Measurements from ENCODE around the gene SF3B4.

The SF3B4 gene

DNA sequence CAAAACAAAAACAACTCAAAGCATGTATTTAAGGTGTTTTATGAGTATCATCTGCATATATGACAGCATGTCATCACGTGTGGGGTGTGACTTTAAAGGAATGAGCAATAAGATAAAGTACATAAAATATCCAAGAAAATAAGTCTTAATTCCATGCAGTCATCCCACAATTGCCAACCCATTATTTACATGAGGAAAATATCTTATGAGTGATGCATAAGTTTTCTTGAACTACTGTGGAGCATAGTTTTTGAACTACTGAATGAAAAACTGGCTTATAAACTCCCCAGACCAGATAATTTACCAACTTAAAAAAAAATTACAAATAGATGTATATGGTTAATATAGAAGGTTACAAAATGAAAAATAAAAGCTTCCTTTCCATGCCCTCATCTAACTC is 38.8 kb upstream of the SF3B4 start:
- ATAC-seq: no peak
- TF ChIP-seq PPARA (CRISPR knock-in tag; IDR thresholded peaks at IDR 0.05; ENCODE audit: borderline replicate concordance) (no peak), ISL1 (CRISPR knock-in tag; IDR thresholded peaks at IDR 0.05) (no peak), ZNF565 (CRISPR knock-in tag; conservative IDR thresholded peaks at IDR 0.05; ENCODE audit: low read depth) (no peak), BACH2 (CRISPR knock-in tag; IDR thresholded peaks at IDR 0.05; ENCODE audit: borderline replicate concordance) (no peak), ZFP30 (CRISPR knock-in tag; IDR thresholded peaks at IDR 0.05) (no peak), ZC3H10 (CRISPR knock-in tag; IDR thresholded peaks at IDR 0.05) (no peak), ESRRG (CRISPR knock-in tag; IDR thresholded peaks at IDR 0.05) (no peak)

DNA sequence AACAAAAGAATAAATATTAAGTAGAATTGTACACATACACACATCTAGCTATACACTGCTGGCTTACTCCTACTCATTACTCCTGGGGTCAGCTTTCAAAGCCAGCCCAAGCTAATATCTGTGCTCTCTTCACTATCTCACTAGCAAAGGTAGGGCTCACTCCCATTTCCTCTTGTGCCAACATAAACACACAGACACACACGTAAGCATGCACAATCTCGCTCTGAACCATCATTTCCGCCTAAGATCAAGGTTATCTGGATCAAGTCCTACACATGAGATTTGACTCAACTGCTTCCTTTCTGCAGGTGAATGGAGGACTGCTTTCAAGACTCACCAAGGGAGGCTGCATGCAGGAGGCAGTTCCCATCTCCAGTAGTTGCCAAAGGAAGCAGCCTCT is 37.8 kb upstream of the SF3B4 start:
- no peak for ATAC-seq
- TF ChIP-seq, protein P1, sequence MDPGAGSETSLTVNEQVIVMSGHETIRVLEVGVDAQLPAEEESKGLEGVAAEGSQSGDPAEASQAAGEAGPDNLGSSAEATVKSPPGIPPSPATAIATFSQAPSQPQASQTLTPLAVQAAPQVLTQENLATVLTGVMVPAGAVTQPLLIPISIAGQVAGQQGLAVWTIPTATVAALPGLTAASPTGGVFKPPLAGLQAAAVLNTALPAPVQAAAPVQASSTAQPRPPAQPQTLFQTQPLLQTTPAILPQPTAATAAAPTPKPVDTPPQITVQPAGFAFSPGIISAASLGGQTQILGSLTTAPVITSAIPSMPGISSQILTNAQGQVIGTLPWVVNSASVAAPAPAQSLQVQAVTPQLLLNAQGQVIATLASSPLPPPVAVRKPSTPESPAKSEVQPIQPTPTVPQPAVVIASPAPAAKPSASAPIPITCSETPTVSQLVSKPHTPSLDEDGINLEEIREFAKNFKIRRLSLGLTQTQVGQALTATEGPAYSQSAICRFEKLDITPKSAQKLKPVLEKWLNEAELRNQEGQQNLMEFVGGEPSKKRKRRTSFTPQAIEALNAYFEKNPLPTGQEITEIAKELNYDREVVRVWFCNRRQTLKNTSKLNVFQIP (CRISPR knock-in tag; IDR thresholded peaks at IDR 0.05; ENCODE audit: borderline replicate concordance, low read depth): no peak
- TF ChIP-seq ARNTL (CRISPR knock-in tag; IDR thresholded peaks at IDR 0.05; ENCODE audit: borderline replicate concordance, low read depth) (no peak), ZFP3 (CRISPR knock-in tag; IDR thresholded peaks at IDR 0.05) (no peak), ZNF70 (CRISPR knock-in tag; IDR thresholded peaks at IDR 0.05) (no peak), ESRRG (CRISPR knock-in tag; IDR thresholded peaks at IDR 0.05) (no peak), PPARA (CRISPR knock-in tag; IDR thresholded peaks at IDR 0.05; ENCODE audit: borderline replicate concordance) (no peak), ISL1 (CRISPR knock-in tag; IDR thresholded peaks at IDR 0.05) (no peak), ZNF565 (CRISPR knock-in tag; conservative IDR thresholded peaks at IDR 0.05; ENCODE audit: low read depth) (no peak), BACH2 (CRISPR knock-in tag; IDR thresholded peaks at IDR 0.05; ENCODE audit: borderline replicate concordance) (no peak), TCF4 (CRISPR knock-in tag; IDR thresholded peaks at IDR 0.05; ENCODE audit: borderline replicate concordance) (no peak), GLIS3 (CRISPR knock-in tag; IDR thresholded peaks at IDR 0.05) (no peak), ZNF8 (CRISPR knock-in tag; IDR thresholded peaks at IDR 0.05) (no peak), TOX (CRISPR knock-in tag; IDR thresholded peaks at IDR 0.05; ENCODE audit: borderline replicate concordance) (no peak), RARB (CRISPR knock-in tag; IDR thresholded peaks at IDR 0.05) (no peak)
- TF ChIP-seq, protein P2, sequence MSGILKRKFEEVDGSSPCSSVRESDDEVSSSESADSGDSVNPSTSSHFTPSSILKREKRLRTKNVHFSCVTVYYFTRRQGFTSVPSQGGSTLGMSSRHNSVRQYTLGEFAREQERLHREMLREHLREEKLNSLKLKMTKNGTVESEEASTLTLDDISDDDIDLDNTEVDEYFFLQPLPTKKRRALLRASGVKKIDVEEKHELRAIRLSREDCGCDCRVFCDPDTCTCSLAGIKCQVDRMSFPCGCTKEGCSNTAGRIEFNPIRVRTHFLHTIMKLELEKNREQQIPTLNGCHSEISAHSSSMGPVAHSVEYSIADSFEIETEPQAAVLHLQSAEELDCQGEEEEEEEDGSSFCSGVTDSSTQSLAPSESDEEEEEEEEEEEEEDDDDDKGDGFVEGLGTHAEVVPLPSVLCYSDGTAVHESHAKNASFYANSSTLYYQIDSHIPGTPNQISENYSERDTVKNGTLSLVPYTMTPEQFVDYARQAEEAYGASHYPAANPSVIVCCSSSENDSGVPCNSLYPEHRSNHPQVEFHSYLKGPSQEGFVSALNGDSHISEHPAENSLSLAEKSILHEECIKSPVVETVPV (CRISPR knock-in tag; IDR thresholded peaks at IDR 0.05): no peak
- TF ChIP-seq, protein P3, sequence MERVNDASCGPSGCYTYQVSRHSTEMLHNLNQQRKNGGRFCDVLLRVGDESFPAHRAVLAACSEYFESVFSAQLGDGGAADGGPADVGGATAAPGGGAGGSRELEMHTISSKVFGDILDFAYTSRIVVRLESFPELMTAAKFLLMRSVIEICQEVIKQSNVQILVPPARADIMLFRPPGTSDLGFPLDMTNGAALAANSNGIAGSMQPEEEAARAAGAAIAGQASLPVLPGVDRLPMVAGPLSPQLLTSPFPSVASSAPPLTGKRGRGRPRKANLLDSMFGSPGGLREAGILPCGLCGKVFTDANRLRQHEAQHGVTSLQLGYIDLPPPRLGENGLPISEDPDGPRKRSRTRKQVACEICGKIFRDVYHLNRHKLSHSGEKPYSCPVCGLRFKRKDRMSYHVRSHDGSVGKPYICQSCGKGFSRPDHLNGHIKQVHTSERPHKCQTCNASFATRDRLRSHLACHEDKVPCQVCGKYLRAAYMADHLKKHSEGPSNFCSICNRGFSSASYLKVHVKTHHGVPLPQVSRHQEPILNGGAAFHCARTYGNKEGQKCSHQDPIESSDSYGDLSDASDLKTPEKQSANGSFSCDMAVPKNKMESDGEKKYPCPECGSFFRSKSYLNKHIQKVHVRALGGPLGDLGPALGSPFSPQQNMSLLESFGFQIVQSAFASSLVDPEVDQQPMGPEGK (CRISPR knock-in tag; IDR thresholded peaks at IDR 0.05; ENCODE audit: borderline replicate concordance): no peak

DNA sequence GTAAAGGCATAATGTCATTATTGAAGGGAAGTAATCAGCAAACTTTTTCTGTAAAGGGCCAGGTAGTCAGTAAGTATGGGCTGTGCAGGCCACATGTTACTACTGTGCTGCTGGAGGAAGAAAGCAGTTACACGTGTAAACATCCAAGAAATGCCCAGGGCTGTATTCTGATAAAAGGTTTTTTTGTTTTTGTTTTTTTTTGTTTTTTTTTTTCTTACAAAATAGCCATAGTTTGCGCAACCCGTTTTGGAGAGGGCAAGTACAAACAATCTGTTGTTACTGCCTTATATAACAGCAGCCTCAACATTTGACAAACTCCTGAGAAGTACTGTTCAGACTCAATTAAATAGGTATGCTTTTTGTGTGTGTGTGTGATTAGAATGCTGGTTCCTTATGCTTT is 35.8 kb upstream of the SF3B4 start:
- TF ChIP-seq, protein P1 (CRISPR knock-in tag; IDR thresholded peaks at IDR 0.05; ENCODE audit: borderline replicate concordance, low read depth): no peak
- TF ChIP-seq, protein P4, sequence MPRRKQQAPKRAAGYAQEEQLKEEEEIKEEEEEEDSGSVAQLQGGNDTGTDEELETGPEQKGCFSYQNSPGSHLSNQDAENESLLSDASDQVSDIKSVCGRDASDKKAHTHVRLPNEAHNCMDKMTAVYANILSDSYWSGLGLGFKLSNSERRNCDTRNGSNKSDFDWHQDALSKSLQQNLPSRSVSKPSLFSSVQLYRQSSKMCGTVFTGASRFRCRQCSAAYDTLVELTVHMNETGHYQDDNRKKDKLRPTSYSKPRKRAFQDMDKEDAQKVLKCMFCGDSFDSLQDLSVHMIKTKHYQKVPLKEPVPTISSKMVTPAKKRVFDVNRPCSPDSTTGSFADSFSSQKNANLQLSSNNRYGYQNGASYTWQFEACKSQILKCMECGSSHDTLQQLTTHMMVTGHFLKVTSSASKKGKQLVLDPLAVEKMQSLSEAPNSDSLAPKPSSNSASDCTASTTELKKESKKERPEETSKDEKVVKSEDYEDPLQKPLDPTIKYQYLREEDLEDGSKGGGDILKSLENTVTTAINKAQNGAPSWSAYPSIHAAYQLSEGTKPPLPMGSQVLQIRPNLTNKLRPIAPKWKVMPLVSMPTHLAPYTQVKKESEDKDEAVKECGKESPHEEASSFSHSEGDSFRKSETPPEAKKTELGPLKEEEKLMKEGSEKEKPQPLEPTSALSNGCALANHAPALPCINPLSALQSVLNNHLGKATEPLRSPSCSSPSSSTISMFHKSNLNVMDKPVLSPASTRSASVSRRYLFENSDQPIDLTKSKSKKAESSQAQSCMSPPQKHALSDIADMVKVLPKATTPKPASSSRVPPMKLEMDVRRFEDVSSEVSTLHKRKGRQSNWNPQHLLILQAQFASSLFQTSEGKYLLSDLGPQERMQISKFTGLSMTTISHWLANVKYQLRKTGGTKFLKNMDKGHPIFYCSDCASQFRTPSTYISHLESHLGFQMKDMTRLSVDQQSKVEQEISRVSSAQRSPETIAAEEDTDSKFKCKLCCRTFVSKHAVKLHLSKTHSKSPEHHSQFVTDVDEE (CRISPR knock-in tag; IDR thresholded peaks at IDR 0.05): no peak
- TF ChIP-seq ARNTL (CRISPR knock-in tag; IDR thresholded peaks at IDR 0.05; ENCODE audit: borderline replicate concordance, low read depth): no peak
- TF ChIP-seq ESRRG (CRISPR knock-in tag; IDR thresholded peaks at IDR 0.05): no peak
- no peak for TF ChIP-seq ZFP3 (CRISPR knock-in tag; IDR thresholded peaks at IDR 0.05)
- no peak for TF ChIP-seq ZNF70 (CRISPR knock-in tag; IDR thresholded peaks at IDR 0.05)
- TF ChIP-seq, protein P3 (CRISPR knock-in tag; IDR thresholded peaks at IDR 0.05; ENCODE audit: borderline replicate concordance): no peak
- TF ChIP-seq, protein P2 (CRISPR knock-in tag; IDR thresholded peaks at IDR 0.05): no peak
- no peak for TF ChIP-seq SNAI2 (CRISPR knock-in tag; IDR thresholded peaks at IDR 0.05)
- TF ChIP-seq GLIS3 (CRISPR knock-in tag; IDR thresholded peaks at IDR 0.05): no peak
- TF ChIP-seq, protein P5, sequence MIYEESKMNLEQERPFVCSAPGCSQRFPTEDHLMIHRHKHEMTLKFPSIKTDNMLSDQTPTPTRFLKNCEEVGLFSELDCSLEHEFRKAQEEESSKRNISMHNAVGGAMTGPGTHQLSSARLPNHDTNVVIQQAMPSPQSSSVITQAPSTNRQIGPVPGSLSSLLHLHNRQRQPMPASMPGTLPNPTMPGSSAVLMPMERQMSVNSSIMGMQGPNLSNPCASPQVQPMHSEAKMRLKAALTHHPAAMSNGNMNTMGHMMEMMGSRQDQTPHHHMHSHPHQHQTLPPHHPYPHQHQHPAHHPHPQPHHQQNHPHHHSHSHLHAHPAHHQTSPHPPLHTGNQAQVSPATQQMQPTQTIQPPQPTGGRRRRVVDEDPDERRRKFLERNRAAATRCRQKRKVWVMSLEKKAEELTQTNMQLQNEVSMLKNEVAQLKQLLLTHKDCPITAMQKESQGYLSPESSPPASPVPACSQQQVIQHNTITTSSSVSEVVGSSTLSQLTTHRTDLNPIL (CRISPR knock-in tag; IDR thresholded peaks at IDR 0.05; ENCODE audit: low read depth): no peak
- TF ChIP-seq RARB (CRISPR knock-in tag; IDR thresholded peaks at IDR 0.05): no peak
- TF ChIP-seq ZC3H10 (CRISPR knock-in tag; IDR thresholded peaks at IDR 0.05): no peak
- no peak for TF ChIP-seq ZNF8 (CRISPR knock-in tag; IDR thresholded peaks at IDR 0.05)

More for the DNA sequence above, 35.8 kb upstream of the SF3B4 start:
- ATAC-seq: no peak

Measured in SK-N-SH treated with all-trans-retinoic acid at 6 μM for 48 hours (cell line).